NB4 (cell line): Measurements from ENCODE around the gene SAV1.

ENCODE experiments used
- DNase-seq: peaks from one replicate; pipeline ENCODE4 v3.0.0; 2010; ENCODE audit warnings: low read depth
- H3K4me3 ChIP-seq: one replicate; pipeline ENCODE4 v1.5.1; 2011; ENCODE audit warnings: mild to moderate bottlenecking, low read depth, low read length, moderate library complexity
- CTCF ChIP-seq: IDR thresholded peaks from one replicate; pipeline ENCODE4 v1.5.1; 2012; ENCODE audit warnings: low read depth, low read length
- MAX ChIP-seq: IDR thresholded peaks from 2 replicates; pipeline ENCODE4 v1.6.1; 2011; ENCODE audit warnings: low read depth, low read length
- MYC ChIP-seq: IDR thresholded peaks from 2 replicates; pipeline ENCODE4 v1.6.1; 2011; ENCODE audit warnings: low read depth, low read length
- POLR2A ChIP-seq: IDR thresholded peaks from 2 replicates; pipeline ENCODE4 v1.6.1; 2011; ENCODE audit warnings: mild to moderate bottlenecking; ENCODE audit not compliant: insufficient read length; ENCODE audit errors: extremely low read depth

Gene SAV1

GRCh38 chr14:50590464-50590863, 77.6 kb downstream of the SAV1 start:
- TF ChIP-seq MYC (no peak), MAX (no peak), CTCF (no peak), POLR2A (no peak)
- DNase-seq: no peak
- no peak overlapping the region for H3K4me3 ChIP-seq
